ENCODE data around the gene TMEM120A.

DNA sequence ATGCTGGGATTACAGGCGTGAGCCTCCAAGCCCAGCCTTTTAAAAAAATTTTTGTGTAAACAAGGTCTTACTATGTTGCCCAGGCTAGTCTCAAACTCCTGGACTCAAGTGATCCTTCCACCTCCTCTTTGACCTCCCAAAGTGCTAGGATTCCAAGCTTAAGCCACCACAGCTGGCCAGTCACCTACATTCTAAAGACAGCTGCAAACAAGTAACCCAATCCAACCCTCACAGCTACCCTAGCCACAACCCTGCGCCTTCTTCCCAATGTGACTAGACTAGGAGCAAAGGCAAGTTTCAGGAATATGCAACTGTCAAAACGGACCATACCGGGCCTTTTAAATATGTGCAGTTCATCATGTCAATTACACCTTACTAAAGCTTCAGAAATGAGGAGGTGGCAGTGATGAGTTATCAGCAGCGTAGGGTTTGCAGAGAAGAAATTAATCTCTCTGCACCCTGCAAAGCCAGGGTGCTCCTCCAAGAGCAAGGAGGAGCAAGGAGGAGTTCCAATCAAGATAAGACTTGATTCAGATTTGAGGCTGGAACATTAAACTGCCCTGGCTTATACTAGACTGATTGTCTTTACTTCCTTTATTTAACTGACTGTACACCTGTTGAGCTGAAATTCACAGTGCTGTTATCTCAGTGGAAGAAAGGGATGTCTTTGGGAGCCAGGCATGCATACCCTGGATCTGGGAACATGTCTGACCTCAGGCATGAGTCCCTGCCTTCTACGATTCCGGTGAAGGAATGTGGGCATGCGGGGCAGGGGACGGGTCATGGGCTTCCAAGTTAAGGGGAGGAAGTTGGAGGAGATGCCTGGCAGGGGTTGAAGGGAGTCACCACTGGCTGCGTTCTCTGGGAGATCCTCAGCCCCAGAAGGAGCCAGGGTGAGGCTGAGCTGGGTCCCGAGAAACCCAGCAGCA, 15.5 kb upstream of the TMEM120A start:
- TF ChIP-seq, protein P1, sequence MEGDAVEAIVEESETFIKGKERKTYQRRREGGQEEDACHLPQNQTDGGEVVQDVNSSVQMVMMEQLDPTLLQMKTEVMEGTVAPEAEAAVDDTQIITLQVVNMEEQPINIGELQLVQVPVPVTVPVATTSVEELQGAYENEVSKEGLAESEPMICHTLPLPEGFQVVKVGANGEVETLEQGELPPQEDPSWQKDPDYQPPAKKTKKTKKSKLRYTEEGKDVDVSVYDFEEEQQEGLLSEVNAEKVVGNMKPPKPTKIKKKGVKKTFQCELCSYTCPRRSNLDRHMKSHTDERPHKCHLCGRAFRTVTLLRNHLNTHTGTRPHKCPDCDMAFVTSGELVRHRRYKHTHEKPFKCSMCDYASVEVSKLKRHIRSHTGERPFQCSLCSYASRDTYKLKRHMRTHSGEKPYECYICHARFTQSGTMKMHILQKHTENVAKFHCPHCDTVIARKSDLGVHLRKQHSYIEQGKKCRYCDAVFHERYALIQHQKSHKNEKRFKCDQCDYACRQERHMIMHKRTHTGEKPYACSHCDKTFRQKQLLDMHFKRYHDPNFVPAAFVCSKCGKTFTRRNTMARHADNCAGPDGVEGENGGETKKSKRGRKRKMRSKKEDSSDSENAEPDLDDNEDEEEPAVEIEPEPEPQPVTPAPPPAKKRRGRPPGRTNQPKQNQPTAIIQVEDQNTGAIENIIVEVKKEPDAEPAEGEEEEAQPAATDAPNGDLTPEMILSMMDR (IDR thresholded peaks at IDR 0.05), result no peak
- TF ChIP-seq POLR2A (IDR thresholded peaks at IDR 0.05) (no peak), POLR2AphosphoS5 (IDR thresholded peaks at IDR 0.05) (no peak), EP300 (IDR thresholded peaks at IDR 0.05) (no peak)

All from upper lobe of left lung (tissue), 4 donors.